ENCODE measurements around the gene CDK16.

The CDK16 gene

GRCh38 chrX:47179928-47180255, 38.6 kb upstream of the CDK16 start:
- no peaks in the 10 kb centered on the region for H3K9me3 Mint-ChIP-seq
- no peaks in the 10 kb centered on the region for H3K27me3 Mint-ChIP-seq
- H3K36me3 Mint-ChIP-seq = no peaks in the 10 kb centered on the region
- no peak overlapping the region for H3K27ac Mint-ChIP-seq
- no peaks in the 10 kb centered on the region for H3K4me1 Mint-ChIP-seq
- no peak overlapping the region for H3K4me3 Mint-ChIP-seq

- no peaks in the 10 kb centered on the region for H3K36me3 Mint-ChIP-seq
Measured at GRCh38 chrX:47180346-47180745, 38.1 kb upstream of the CDK16 start.

GRCh38 chrX:47181301-47181700, 37.2 kb upstream of the CDK16 start:
- no peaks in the 10 kb centered on the region for H3K9me3 Mint-ChIP-seq
- H3K27ac Mint-ChIP-seq = no peak overlapping the region
- H3K4me1 Mint-ChIP-seq = no peaks in the 10 kb centered on the region
- no peak overlapping the region for H3K4me3 Mint-ChIP-seq
- no peaks in the 10 kb centered on the region for H3K36me3 Mint-ChIP-seq
- H3K27me3 Mint-ChIP-seq = no peaks in the 10 kb centered on the region

More at GRCh38 chrX:47180346-47180745, 38.1 kb upstream of the CDK16 start:
- no peak overlapping the region for H3K4me3 Mint-ChIP-seq
- no peak overlapping the region for H3K27ac Mint-ChIP-seq
- no peaks in the 10 kb centered on the region for H3K4me1 Mint-ChIP-seq
- H3K9me3 Mint-ChIP-seq = no peaks in the 10 kb centered on the region
- no peaks in the 10 kb centered on the region for H3K27me3 Mint-ChIP-seq

- Mint-ChIP-seq H3K36me3 (no peaks in the 10 kb centered on the region), H3K9me3 (no peaks in the 10 kb centered on the region), H3K27me3 (no peaks in the 10 kb centered on the region), H3K27ac (no peak overlapping the region), H3K4me3 (no peak overlapping the region), H3K4me1 (no peaks in the 10 kb centered on the region)
Measured at GRCh38 chrX:47182106-47182700, 36.3 kb upstream of the CDK16 start.

- Mint-ChIP-seq H3K4me3 (no peak overlapping the region), H3K27ac (no peak overlapping the region), H3K4me1 (peaks cover 12% of the 10 kb centered on the region), H3K27me3 (no peaks in the 10 kb centered on the region), H3K36me3 (no peaks in the 10 kb centered on the region), H3K9me3 (no peaks in the 10 kb centered on the region)
Measured at GRCh38 chrX:47184486-47184885, 34.0 kb upstream of the CDK16 start.

- H3K27me3 Mint-ChIP-seq = no peaks in the 10 kb centered on the region
- H3K4me1 Mint-ChIP-seq = peaks cover 12% of the 10 kb centered on the region
- H3K27ac Mint-ChIP-seq = no peak overlapping the region
- no peak overlapping the region for H3K4me3 Mint-ChIP-seq
- no peaks in the 10 kb centered on the region for H3K9me3 Mint-ChIP-seq
- H3K36me3 Mint-ChIP-seq = no peaks in the 10 kb centered on the region
Measured at GRCh38 chrX:47185241-47185640, 33.2 kb upstream of the CDK16 start.

- no peaks in the 10 kb centered on the region for H3K36me3 Mint-ChIP-seq
- peaks cover 15% of the 10 kb centered on the region for H3K4me1 Mint-ChIP-seq
- no peak overlapping the region for H3K27ac Mint-ChIP-seq
- H3K9me3 Mint-ChIP-seq = no peaks in the 10 kb centered on the region
- H3K4me3 Mint-ChIP-seq = no peak overlapping the region
- H3K27me3 Mint-ChIP-seq = no peaks in the 10 kb centered on the region
Measured at GRCh38 chrX:47186096-47186740, 32.3 kb upstream of the CDK16 start.

- Mint-ChIP-seq H3K4me1 (peaks cover 15% of the 10 kb centered on the region), H3K27ac (peak overlapping the region; percentile 77), H3K9me3 (no peaks in the 10 kb centered on the region), H3K27me3 (no peaks in the 10 kb centered on the region), H3K4me3 (no peak overlapping the region), H3K36me3 (no peaks in the 10 kb centered on the region)
Measured at GRCh38 chrX:47187106-47187677, 31.3 kb upstream of the CDK16 start.

GRCh38 chrX:47189906-47190305, 28.6 kb upstream of the CDK16 start:
- Mint-ChIP-seq H3K9me3 (no peaks in the 10 kb centered on the region), H3K4me1 (peaks cover 32% of the 10 kb centered on the region), H3K27me3 (no peaks in the 10 kb centered on the region), H3K4me3 (no peak overlapping the region), H3K27ac (no peak overlapping the region), H3K36me3 (no peaks in the 10 kb centered on the region)

- Mint-ChIP-seq H3K36me3 (no peaks in the 10 kb centered on the region), H3K27ac (peak overlapping the region; percentile 94), H3K4me1 (peaks cover 39% of the 10 kb centered on the region), H3K9me3 (no peaks in the 10 kb centered on the region), H3K4me3 (peak overlapping the region; percentile 92), H3K27me3 (no peaks in the 10 kb centered on the region)
Measured at GRCh38 chrX:47190445-47191269, 27.8 kb upstream of the CDK16 start.

- no peaks in the 10 kb centered on the region for H3K27me3 Mint-ChIP-seq
- peaks cover 45% of the 10 kb centered on the region for H3K4me1 Mint-ChIP-seq
- H3K9me3 Mint-ChIP-seq = no peaks in the 10 kb centered on the region
- H3K4me3 Mint-ChIP-seq = peak overlapping the region; percentile 92
- H3K36me3 Mint-ChIP-seq = no peaks in the 10 kb centered on the region
- peak overlapping the region; percentile 94 for H3K27ac Mint-ChIP-seq
Measured at GRCh38 chrX:47191331-47191730, 27.1 kb upstream of the CDK16 start.

- Mint-ChIP-seq H3K9me3 (no peaks in the 10 kb centered on the region), H3K27me3 (no peaks in the 10 kb centered on the region), H3K27ac (no peak overlapping the region), H3K4me3 (peak overlapping the region; percentile 92), H3K36me3 (no peaks in the 10 kb centered on the region), H3K4me1 (peaks cover 51% of the 10 kb centered on the region)
Measured at GRCh38 chrX:47191806-47192401, 26.6 kb upstream of the CDK16 start.

- peaks cover 56% of the 10 kb centered on the region for H3K4me1 Mint-ChIP-seq
- H3K27ac Mint-ChIP-seq = peak within 1 kb of the TSS; percentile 98
- H3K9me3 Mint-ChIP-seq = no peaks in the 10 kb centered on the region
- peak within 1 kb of the TSS; percentile 92 for H3K4me3 Mint-ChIP-seq
- no peaks in the 10 kb centered on the region for H3K27me3 Mint-ChIP-seq
- no peaks in the 10 kb centered on the region for H3K36me3 Mint-ChIP-seq
Measured at GRCh38 chrX:47193475-47194193, 24.8 kb upstream of the CDK16 start, which contains the start of gene UBA1. TSS of gene UBA1 (plus strand) at chrX:47193829. CDS start at chrX:47198803, 4,974 bp downstream.

- Mint-ChIP-seq H3K27me3 (no peaks in the 10 kb centered on the region), H3K4me1 (peaks cover 51% of the 10 kb centered on the region), H3K9me3 (no peaks in the 10 kb centered on the region), H3K36me3 (no peaks in the 10 kb centered on the region), H3K4me3 (peak overlapping the region; percentile 92), H3K27ac (peak overlapping the region; percentile 98)
Measured at GRCh38 chrX:47194194-47194787, 24.2 kb upstream of the CDK16 start.

GRCh38 chrX:47196098-47196497, 22.4 kb upstream of the CDK16 start:
- peak overlapping the region; percentile 81 for H3K27ac Mint-ChIP-seq
- no peaks in the 10 kb centered on the region for H3K36me3 Mint-ChIP-seq
- H3K9me3 Mint-ChIP-seq = no peaks in the 10 kb centered on the region
- H3K27me3 Mint-ChIP-seq = no peaks in the 10 kb centered on the region
- H3K4me1 Mint-ChIP-seq = peaks cover 47% of the 10 kb centered on the region
- peak overlapping the region; percentile 92 for H3K4me3 Mint-ChIP-seq

Measured in activated naive CD4-positive, alpha-beta T cell treated with anti-CD3 and anti-CD28 coated beads, Interleukin-2, amount 50 U/mL, for 24 hours (primary cell).